ENCODE measurements around the gene SAMD4A.

- TF ChIP-seq, protein P1, sequence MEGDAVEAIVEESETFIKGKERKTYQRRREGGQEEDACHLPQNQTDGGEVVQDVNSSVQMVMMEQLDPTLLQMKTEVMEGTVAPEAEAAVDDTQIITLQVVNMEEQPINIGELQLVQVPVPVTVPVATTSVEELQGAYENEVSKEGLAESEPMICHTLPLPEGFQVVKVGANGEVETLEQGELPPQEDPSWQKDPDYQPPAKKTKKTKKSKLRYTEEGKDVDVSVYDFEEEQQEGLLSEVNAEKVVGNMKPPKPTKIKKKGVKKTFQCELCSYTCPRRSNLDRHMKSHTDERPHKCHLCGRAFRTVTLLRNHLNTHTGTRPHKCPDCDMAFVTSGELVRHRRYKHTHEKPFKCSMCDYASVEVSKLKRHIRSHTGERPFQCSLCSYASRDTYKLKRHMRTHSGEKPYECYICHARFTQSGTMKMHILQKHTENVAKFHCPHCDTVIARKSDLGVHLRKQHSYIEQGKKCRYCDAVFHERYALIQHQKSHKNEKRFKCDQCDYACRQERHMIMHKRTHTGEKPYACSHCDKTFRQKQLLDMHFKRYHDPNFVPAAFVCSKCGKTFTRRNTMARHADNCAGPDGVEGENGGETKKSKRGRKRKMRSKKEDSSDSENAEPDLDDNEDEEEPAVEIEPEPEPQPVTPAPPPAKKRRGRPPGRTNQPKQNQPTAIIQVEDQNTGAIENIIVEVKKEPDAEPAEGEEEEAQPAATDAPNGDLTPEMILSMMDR (IDR thresholded peaks at IDR 0.05): peak in 5 of 7 experiments; percentile 44 to 80 (median 78)
- no peak for TF ChIP-seq EP300 (IDR thresholded peaks at IDR 0.05)
- TF ChIP-seq POLR2AphosphoS5 (IDR thresholded peaks at IDR 0.05): peak in 1 of 3 donors; percentile 63
Observed at GRCh38 chr14:54691525-54692283, 124.8 kb downstream of the SAMD4A start.

Data from stomach (tissue), 4 donors.